Ecto neural progenitor cell (in vitro differentiated cells): ENCODE data around the gene ITSN2.
"Not testable (repeated sequence)": the region's sequence is repeated elsewhere in the genome, so short reads cannot be mapped to it uniquely, and the experiment has no call there.

Source experiments
- DNase-seq: peaks from one replicate; pipeline ENCODE4 v3.0.0-alpha.2; 2018; ENCODE audit warnings: low spot score

ITSN2 gene

DNA sequence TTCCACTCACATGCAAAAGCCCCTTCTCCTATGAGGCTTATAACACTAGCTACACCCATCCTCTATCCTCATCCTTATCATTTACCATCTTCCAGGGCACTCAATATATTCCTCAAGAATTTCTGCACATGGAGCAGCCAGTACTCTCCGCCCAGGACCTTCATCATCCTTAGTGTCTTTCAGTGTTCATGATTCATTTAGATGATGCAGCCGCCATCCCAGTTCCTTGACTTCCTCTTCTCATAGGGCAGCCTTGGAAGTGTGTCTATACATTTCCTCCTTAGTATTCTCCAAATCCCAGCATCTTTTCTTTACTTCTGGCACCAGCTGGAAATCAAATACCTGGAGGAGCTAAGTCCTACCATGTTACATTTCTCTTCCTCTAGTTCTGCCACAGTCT is 3.0 kb upstream of the ITSN2 start:
- DNase-seq, result no peak

DNA sequence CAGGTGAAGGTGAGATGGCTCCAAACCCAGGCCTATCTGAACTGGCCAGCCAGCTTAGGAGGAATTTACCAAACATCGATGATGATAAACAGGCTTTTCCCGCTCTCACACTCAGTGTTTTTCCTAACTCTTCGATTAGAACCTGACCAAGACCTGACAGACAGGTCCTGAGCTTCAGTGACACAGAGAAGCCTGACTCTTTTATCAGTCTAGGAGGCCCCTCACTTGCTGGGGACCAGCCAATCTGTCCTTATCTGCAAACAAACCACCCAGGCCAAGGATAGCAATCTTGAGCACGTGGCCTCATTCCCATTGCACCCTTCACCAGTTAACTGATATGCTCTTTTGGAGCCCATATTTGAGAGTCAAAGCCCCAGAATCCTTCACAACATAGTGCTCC is 1.9 kb upstream of the ITSN2 start:
- DNase-seq, result no peak

DNA sequence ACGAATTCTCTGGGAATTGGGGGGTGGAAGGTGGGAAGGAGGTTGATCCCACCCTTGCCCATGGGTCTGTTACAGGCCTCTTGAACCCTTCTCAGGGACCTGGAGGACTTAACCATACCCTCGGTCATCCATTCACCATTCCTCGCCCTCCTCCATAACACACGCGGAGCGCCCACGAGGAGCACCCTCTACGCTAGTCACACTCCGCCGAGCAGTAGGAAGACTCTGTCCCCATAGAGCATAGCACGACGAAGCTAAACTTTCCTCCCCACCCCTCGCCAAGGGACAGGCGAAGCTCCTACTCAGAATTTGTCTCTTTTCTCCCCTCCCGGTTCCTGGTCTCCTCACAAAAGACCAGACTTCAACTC is 611 bp upstream of the ITSN2 start:
- no peak for DNase-seq

DNA sequence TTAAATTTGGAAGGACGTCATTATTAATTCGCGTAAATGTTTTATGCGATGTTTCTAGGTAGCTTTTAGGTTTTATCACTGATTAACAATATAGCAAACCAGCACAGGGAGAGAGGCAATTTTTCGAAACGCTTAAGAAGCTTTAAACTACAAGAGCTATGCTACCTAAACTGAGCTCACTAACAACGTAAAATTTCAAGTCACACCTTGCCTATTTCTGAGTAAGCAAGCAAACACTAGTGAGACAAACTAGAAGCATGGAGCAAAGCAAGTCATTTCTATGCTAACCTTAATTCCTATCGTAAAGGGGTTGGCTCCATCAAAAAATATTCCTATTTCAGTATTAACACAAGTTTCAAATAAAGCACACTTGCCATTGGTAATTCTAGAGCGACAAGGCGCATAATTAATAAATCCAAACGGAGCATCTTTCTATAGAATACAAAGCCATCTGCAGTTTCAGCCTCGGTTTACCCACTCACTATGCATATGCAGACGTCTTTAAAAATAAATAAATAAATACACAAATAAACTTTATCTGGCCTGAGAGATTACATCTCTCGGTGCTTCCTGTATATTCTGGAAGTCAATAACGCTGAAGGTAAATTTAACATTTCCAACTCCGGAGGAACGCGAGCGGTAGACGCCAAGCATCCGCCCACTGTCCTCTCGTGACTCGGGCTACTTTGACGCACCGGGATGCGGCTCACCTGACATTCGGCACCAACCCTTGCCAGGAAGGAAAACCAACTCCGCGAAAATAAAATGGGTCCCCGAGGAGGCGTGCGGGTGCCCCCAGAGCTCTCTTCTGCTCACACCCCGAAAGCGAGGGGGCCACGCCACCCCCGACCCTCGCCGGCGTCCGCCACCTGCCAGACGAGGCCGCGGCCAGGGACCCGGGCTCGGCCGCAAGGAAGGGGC is 947 bp downstream of the ITSN2 start:
- DNase-seq, result no peak

DNA sequence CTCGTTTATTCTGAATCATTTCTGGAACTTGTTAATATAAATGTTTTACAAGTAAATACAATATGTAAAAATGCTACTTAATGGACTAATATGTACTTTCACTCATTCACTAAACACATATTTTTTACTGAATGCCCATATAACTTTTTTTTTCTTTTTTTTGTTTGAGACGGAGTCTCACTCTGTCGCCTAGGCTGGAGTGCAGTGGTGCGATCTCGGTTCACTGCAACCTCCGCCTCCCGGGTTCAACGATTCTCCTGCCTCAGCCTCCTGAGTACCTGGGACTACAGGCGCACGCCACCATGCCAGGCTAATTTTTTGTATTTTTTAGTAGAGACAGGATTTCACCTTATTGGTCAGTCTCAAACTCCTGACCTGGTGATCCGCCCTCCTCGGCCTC is 2.6 kb downstream of the ITSN2 start:
- not testable (repeated sequence) for DNase-seq

DNA sequence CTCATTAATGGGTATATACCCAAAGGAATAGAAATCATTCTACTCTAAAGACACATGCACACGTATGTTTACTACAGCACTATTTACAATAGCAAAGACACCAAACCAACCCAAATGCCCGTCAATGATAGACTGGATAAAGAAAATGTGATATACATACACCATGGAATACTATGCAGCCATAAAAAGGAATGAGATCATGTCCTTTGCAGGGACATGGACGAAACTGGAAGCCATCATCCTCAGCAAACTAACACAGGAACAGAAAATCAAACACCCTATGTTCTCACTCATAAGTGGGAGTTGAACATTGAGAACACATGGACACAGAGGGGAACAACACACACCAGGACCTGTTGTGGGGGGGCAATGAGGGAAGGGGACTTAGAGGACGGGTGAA is 3.2 kb downstream of the ITSN2 start:
- not testable (repeated sequence) for DNase-seq

DNA sequence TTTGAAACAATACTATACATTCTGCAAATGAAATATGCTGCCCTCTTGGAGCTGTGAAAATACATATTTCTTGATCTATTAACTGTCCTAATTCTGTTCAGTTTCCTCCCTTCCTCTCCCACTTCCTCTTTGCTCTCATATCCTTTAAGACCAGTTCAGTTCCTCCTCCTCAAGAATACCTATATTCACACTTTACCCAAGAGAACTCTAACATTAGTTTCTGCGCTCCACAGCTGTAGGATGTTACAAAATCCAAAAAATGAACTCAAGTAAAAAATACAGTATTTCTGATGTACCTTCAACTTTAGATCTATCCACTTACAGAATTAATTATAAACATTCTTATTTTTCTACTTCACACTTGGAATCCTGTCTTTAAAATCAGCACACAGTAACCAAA is 5.4 kb downstream of the ITSN2 start:
- no peak for DNase-seq

DNA sequence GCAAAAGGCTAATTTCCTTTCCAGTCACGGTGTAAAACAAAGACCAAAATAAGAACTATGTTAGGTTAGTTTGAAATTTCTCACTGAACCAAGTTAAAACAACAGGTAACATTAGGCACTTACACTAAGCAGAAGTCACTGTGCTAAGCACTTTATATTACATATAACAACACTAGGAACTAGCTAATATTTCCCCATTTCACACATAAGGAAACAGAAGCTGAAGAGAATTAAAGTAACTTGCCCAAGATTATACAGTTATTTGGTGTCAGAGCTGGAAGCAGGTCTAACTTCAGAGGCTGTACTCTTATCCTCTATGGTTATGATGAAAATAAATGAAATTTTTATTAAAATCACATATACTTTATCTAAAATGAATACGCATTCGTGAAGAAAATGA is 5.9 kb downstream of the ITSN2 start:
- no peak for DNase-seq

DNA sequence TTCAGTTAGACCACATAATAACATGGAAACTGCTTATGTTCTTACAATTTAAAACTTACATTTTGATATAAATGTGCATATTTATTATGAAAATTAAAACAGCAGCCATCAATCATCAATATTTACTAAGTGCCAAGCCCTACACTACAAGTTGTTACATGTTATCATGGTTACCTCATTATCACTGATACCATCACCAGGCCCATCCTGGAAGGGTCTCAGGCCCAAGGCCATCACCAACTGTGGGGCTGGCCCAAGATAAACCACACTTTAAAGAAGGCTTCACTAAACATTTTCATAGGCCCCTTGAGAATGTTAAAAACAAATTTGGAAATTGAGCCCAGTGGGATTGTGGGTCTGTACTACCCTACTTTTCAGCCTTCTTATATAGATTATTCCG is 6.4 kb downstream of the ITSN2 start:
- DNase-seq, result no peak

DNA sequence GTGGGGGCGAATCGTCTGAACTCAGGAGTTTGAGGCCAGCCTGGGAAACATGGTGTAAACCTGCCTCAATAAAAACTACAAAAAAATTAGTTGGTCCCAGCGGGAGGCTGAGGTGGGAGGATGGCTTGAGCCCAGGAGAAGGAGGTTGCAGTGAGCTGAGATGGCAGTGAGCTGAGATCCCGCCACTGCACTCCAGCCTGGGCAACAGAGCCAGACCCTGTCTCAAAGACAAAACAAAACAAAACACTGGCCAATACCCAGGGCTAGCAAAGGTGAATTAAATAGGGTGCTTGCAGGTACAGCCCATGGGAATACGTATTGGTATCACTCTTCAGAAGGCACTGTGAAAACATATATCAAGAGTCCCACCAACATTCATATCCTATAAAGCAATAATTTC is 7.0 kb downstream of the ITSN2 start:
- DNase-seq, result no peak

DNA sequence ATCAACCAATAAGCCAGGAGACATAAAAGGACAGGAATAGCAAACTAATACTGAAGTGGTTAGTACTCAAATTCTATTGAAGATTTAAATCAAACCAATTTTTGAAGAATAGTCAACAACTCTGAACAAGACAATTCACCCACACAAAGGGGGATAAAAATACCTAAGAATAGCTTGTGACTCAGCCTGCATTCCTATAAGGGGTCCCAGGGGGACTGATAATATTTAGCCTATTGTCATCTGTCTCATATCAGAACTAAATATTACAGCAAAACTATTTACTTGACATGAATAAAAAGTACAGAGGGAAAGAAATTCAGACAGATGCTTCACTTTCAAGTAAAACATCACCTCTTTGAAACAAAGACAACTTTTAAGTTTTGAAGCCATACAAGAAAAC is 7.7 kb downstream of the ITSN2 start:
- no peak for DNase-seq

DNA sequence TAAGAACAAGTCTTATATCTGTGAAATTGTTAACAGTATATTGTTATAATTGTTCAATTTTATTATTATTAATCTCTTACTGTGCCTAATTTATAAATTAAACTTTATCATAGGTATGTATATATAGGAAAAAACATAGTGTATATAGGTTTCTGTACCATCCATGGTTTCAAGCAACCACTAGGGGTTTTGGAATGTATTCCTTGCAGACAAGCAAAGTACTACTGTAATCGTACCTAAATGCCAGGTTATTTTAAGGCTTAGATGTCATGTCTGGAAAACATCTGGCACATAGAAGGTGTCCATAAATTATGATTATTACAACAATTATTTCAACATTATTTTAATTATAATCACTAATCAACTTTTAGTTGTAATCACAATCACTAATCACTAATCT is 8.4 kb downstream of the ITSN2 start:
- no peak for DNase-seq

DNA sequence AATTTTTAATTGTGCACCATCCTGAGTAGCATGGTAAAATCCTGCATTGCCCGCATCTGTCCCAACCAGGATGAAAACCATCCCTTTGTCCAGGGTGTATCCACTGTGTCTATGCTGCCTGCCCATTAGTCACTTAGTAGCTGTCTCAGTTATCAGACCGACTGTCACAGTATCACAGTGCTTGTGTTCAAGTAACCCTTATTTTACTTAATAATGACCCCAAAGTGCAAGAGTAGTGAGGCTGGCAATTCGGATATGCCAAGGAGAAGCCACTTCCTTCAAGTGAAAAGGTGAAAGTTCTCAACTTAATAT is 8.8 kb downstream of the ITSN2 start:
- DNase-seq, result no peak

DNA sequence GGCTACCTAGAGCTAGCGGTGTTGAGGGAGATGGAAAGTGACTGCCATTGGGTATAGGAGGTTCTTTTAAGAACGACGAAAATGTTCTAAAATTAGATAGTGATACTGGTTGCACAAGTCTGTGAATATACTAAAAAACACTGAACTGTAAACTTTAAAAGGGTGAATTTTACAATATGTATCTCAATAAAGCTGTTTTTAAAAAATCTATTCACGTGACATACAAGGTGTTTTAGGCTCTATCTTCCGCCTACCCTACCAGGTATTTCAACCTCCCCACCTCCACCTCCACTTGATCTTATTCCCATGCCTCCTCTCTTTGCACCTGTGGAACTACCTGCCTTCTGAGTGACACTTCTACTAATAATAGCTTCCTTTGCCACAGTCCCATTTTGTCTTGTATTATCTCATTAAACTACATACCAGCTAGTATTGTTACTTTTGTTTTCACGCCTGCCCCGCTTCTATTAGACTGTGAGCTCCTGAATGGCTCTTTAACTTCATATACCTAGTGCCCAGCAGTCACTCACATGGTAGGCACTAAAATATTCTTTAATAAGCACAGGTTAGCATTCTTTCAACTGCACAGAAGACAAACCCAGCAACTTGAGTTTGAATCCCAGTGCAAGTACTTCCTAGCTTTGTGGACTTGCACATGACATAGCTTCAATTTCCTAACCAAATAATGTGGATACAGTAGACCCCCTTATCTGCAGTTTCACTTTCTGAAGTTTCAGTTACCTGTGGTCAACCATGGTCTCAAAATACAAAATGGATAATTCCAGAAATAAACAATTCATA is 9.3 kb downstream of the ITSN2 start:
- DNase-seq, result no peak

DNA sequence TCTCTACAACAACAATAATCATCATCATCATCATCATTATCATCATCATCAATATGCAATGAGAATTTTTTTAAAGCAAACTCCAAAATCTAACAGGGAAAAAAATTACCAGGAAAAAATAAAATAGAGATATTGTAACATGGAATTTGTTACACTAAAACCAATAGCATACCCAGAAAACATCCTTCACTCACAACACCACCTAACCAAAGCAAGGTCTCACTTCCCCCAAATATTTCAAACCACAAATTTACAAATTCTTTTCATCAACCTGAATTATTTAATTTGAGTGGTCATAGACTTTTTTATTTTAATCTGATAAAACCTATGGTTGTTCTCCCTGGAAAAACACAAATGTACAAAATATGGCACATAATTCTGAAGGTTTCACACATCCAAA is 11.2 kb downstream of the ITSN2 start:
- DNase-seq, result no peak

DNA sequence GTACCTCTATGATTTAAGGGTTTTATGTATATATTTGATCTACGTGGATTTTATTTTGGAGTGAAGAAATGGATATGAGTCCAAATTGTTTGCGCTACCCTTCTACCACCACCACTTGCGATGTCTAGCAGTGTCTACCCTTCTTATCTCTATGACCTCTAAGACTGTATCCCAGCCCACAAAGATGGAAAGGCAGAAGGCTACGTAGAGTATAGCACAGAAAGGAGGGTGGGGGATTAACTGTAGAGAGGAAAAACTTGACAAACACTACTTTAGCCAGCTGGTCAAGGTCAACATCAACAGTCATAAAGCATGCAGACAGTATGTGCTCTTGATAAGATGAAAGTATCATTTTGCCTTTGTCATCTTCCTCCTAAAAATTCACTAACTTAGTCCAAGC is 14.4 kb downstream of the ITSN2 start:
- DNase-seq, result no peak

DNA sequence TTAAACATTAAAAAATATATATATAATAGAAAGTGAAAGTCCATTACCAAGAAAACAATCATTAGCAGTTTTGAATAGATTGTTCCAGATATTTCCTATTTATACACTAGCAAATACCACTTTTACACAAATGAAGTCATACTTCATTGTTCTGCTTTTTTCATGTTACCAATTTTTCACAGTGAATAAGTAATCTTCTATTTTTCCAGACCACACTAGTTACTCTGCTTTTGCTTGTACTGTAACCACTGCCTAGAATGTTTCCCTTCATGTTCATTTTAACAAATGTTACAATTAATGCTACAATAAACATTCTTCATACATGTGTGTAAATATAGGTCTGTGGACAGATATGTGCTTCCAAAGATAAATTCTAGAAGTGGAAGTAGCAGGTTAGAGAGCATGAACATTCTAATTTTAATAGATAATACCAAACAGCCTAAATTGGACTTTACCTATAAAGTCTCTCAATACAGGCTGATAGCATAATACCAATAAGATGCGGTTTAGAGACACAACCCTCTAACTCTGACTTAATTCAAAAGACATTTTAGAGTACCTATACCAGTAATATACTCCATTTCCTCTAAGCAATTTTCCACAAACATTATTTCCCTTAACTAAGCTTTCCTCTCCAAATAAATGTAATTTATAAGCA is 17.0 kb downstream of the ITSN2 start:
- no peak for DNase-seq

DNA sequence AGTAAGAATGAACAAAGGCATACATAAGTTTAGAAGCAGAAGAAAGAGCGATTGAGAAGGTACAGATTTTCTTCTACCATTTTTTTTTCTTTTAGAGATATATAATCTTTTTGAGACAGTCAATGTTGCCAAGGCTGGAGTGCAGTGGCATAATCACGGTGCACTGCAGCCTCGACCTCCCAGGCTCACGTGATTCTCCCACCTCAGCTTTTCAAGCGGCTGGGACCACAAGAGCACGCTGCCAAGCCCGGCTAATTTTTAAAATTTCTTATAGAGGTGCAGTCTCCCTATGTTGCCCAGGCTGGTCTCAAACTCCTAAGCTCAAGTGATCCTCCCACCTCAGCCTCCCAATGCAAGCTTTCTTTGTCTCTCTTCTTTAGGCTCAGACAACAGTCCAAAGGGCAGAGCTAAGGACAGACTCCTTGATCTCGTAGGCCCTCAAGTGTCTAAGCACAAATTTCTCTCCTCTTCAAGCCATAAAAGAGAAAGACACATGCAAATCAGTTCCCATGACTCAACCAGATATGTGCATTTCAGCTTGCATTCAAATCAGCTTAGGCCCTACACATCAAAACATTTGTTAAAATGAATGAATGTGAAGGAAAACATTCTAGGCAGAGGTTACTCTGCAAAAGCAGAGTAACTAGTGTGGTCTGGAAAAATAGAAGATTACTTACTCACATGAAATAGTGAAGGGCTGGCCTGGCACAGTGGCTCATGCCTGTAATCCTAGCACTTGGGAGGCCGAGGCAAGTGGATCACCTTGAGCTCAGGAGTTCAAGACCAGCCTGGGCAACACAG is 18.0 kb downstream of the ITSN2 start:
- DNase-seq, result no peak

DNA sequence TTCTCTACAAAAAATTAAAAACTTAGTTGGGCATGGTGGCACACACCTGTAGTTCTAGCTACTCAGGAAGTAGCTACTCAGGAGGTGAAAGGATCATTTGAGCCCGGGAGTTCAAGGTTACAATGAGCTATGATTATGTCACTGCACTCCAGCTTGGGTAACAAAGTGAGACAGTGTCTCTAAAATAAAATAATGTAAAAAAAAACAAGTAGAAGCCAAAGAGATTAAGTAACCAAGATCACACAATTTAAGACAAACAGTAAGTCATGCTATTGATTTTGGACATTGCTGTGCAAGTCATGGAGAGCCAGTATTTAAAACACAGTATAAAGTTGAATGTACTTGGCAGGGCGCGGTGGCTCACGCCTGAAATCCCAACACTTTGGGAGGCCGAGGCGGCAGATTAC is 20.5 kb downstream of the ITSN2 start:
- no peak for DNase-seq

DNA sequence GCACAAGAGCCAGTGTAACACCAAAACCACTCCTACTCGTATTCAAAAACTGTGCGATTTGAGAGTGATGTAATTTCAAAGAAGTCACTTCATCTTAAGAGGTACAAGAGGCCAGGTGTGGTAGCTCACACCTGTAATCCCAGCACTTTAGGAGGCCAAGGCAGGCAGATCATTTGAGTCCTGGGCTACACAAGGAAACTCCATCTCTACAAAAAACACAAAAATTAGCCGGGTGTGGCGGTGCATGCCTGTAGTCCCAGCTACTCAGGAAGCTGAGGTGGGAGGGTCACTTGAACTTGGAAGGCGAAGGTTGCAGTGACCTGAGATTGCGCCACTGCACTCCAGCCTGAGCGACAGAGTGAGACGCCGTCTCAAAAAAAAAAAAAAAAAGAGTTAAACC is 21.2 kb downstream of the ITSN2 start:
- DNase-seq, result not testable (repeated sequence)

DNA sequence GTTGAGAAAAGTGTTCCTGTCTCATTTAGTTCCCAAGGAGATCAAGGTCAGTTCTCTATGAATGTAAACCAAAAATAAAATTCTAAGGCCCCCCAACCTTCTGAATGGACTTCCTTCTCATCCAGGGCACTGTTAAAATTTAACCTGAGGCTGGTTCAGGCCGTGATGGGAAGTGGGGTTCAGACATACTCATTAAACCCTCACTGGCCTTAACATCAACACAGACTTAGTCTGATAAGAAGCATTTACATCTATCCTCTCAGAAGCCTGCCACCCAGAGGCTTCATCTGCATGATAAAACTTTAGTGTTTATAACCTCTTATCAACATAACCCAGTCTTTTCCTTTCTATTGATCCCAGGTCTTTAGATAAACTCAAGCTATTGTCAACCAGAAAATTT is 22.4 kb downstream of the ITSN2 start:
- DNase-seq, result no peak

DNA sequence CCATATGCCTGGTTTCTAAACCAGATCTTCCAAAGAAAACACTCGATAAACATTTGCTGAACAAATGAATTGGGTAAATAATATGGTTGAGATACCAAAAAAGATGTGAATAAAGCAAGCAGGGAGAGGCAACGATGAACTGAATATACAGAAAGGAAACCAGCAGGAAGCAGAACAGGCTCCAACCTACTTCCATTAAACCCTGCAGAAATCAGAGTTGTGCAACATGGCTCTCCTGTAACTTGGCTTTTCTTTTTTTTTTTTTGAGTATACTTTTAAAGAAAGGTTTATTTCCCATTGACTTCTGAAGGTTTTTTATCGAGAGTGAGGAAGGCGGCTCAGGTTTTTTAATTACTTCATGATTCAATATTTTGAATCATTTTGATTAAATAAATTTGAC is 23.5 kb downstream of the ITSN2 start:
- DNase-seq, result no peak
